Measurements from ENCODE around the gene SBF1. TPM values are rescaled to one million over a fixed set of nuclear protein-coding genes. Genes with fewer than 3 reads are reported as not detected.
A peak's percentile ranks its signal among the peaks of the same experiment; 100 is the strongest.
"Not testable (repeated sequence)": the region's sequence is repeated elsewhere in the genome, so short reads cannot be mapped to it uniquely, and the experiment has no call there.

SBF1 gene
- total RNA-seq = 10 to 100 TPM; 97.6 TPM

GRCh38 chr22:50474710-50475651 lies at the start of gene SBF1:
Gene SBF1, minus strand, starts transcription at chr22:50475035. Its CDS starts 195 bp downstream, at chr22:50474840.
- Mint-ChIP-seq H3K4me1 (peaks cover 42% of the 10 kb centered on the region), H3K4me3 (peak within 1 kb of the TSS; percentile 89), H3K36me3 (ENCODE audit: low read depth) (peaks cover 2% of the 10 kb centered on the region), H3K9me3 (ENCODE audit: low read depth) (no peaks in the 10 kb centered on the region), H3K27me3 (peaks cover 3% of the 10 kb centered on the region), H3K27ac (peak within 1 kb of the TSS; percentile 83)
- ATAC-seq (peak; percentile 78), DNase-seq (peak; percentile 95)
- intact Hi-C loops (cut with DNase I, micrococcal nuclease) = loop anchor here in 1 of 2 experiments (1.0 to 5.0 kb wide), 8 partner anchors 32 to 288 kb away; partner anchors contain the start of genes CHKB, LMF2, MAPK11 and PPP6R2
- POLR2A ChIA-PET = no interaction called here
- CTCF ChIA-PET = no interaction called here

- CTCF ChIA-PET = interaction anchor here (0.7 to 5.2 kb wide), 8 partner anchors 9 to 282 kb away, joined by 4 to 76 read pairs (median 8); partner anchors contain the start of genes LMF2, NCAPH2 and SYCE3
- intact Hi-C loops (cut with DNase I, micrococcal nuclease) = no loop called here
These were observed 49.2 kb upstream of the SBF1 start for GRCh38 chr22:50523806-50524675.

GRCh38 chr22:50523458-50523805 lies 48.6 kb upstream of the SBF1 start:
- ATAC-seq (no peak), DNase-seq (no peak)
- CTCF ChIA-PET = interaction anchor here (1.2 kb wide), 1 partner anchor 98 kb away, joined by 4 read pairs; no protein-coding TSS in a partner anchor
- POLR2A ChIA-PET = interaction anchor here (0.6 to 3.1 kb wide), 3 partner anchors 15 to 268 kb away, joined by 3 to 25 read pairs (median 10); partner anchors contain the start of genes LMF2 and NCAPH2
- peaks cover 27% of the 10 kb centered on the region for H3K4me1 Mint-ChIP-seq
- intact Hi-C loops (cut with DNase I, micrococcal nuclease) = no loop called here
- H3K4me3 Mint-ChIP-seq = no peak overlapping the region
- H3K36me3 Mint-ChIP-seq (ENCODE audit: low read depth) = peaks cover 23% of the 10 kb centered on the region
- no peak overlapping the region for H3K27ac Mint-ChIP-seq
- H3K9me3 Mint-ChIP-seq (ENCODE audit: low read depth) = no peaks in the 10 kb centered on the region
- H3K27me3 Mint-ChIP-seq = no peaks in the 10 kb centered on the region

More at GRCh38 chr22:50523806-50524675, 49.2 kb upstream of the SBF1 start:
- no peaks in the 10 kb centered on the region for H3K9me3 Mint-ChIP-seq (ENCODE audit: low read depth)
- H3K27ac Mint-ChIP-seq = peak overlapping the region; percentile 60
- DNase-seq = peak; percentile 25
- ATAC-seq = no peak
- POLR2A ChIA-PET = interaction anchor here (0.6 to 3.1 kb wide), 7 partner anchors 9 to 97 kb away, joined by 4 to 65 read pairs (median 13); partner anchors contain the start of genes LMF2 and NCAPH2
- no peaks in the 10 kb centered on the region for H3K27me3 Mint-ChIP-seq
- H3K4me1 Mint-ChIP-seq = peaks cover 33% of the 10 kb centered on the region
- H3K36me3 Mint-ChIP-seq (ENCODE audit: low read depth) = peaks cover 27% of the 10 kb centered on the region
- H3K4me3 Mint-ChIP-seq = peak overlapping the region; percentile 77

GRCh38 chr22:50522806-50523438 lies 48.1 kb upstream of the SBF1 start:
- ATAC-seq = no peak
- Mint-ChIP-seq H3K36me3 (ENCODE audit: low read depth) (peaks cover 22% of the 10 kb centered on the region), H3K27me3 (no peaks in the 10 kb centered on the region), H3K4me3 (no peak overlapping the region), H3K4me1 (peaks cover 25% of the 10 kb centered on the region), H3K9me3 (ENCODE audit: low read depth) (no peaks in the 10 kb centered on the region), H3K27ac (no peak overlapping the region)
- CTCF ChIA-PET = interaction anchor here (1.4 kb wide), 1 partner anchor 98 kb away, joined by 4 read pairs; no protein-coding TSS in a partner anchor
- POLR2A ChIA-PET = interaction anchor here (0.6 to 1.7 kb wide), 3 partner anchors 13 to 267 kb away, joined by 3 to 10 read pairs (median 4); partner anchors contain the start of genes LMF2 and NCAPH2
- intact Hi-C loops (cut with DNase I, micrococcal nuclease) = no loop called here
- peak; percentile 14 for DNase-seq

GRCh38 chr22:50522208-50522805 lies 47.5 kb upstream of the SBF1 start:
- no peak overlapping the region for H3K27ac Mint-ChIP-seq
- DNase-seq = no peak
- ATAC-seq = no peak
- H3K36me3 Mint-ChIP-seq (ENCODE audit: low read depth) = peaks cover 27% of the 10 kb centered on the region
- no peak overlapping the region for H3K4me3 Mint-ChIP-seq
- H3K4me1 Mint-ChIP-seq = peaks cover 19% of the 10 kb centered on the region
- intact Hi-C loops (cut with DNase I, micrococcal nuclease) = no loop called here
- ChIA-PET CTCF (interaction anchor here (1.4 kb wide), 1 partner anchor 98 kb away, joined by 4 read pairs; no protein-coding TSS in a partner anchor), POLR2A (interaction anchor here (1.5 to 1.7 kb wide), 2 partner anchors 13 to 14 kb away, joined by 4 to 10 read pairs; partner anchors contain the start of genes LMF2 and NCAPH2)
- no peaks in the 10 kb centered on the region for H3K27me3 Mint-ChIP-seq
- no peaks in the 10 kb centered on the region for H3K9me3 Mint-ChIP-seq (ENCODE audit: low read depth)

GRCh38 chr22:50521710-50522109 lies 46.9 kb upstream of the SBF1 start:
- Mint-ChIP-seq H3K27me3 (no peaks in the 10 kb centered on the region), H3K9me3 (ENCODE audit: low read depth) (no peaks in the 10 kb centered on the region), H3K4me3 (no peak overlapping the region), H3K4me1 (peaks cover 13% of the 10 kb centered on the region), H3K27ac (no peak overlapping the region), H3K36me3 (ENCODE audit: low read depth) (peaks cover 29% of the 10 kb centered on the region)
- DNase-seq (no peak), ATAC-seq (no peak)
- intact Hi-C loops (cut with DNase I, micrococcal nuclease) = no loop called here
- ChIA-PET CTCF (interaction anchor here (1.4 kb wide), 1 partner anchor 99 kb away, joined by 4 read pairs; no protein-coding TSS in a partner anchor), POLR2A (interaction anchor here (1.7 kb wide), 1 partner anchor 12 kb away, joined by 4 read pairs; no protein-coding TSS in a partner anchor)

- no peak overlapping the region for H3K4me3 Mint-ChIP-seq
- H3K27ac Mint-ChIP-seq = no peak overlapping the region
- no peaks in the 10 kb centered on the region for H3K27me3 Mint-ChIP-seq
- peaks cover 35% of the 10 kb centered on the region for H3K36me3 Mint-ChIP-seq (ENCODE audit: low read depth)
- intact Hi-C loops (cut with DNase I, micrococcal nuclease) = no loop called here
- H3K4me1 Mint-ChIP-seq = peaks cover 12% of the 10 kb centered on the region
- ATAC-seq = no peak
- DNase-seq = no peak
- no peaks in the 10 kb centered on the region for H3K9me3 Mint-ChIP-seq (ENCODE audit: low read depth)
- ChIA-PET POLR2A (interaction anchor here (1.7 kb wide), 1 partner anchor 11 kb away, joined by 4 read pairs; no protein-coding TSS in a partner anchor), CTCF (no interaction called here)
These were observed 46.1 kb upstream of the SBF1 start for GRCh38 chr22:50520826-50521453.

GRCh38 chr22:50520184-50520583 lies 45.3 kb upstream of the SBF1 start:
- POLR2A ChIA-PET = interaction anchor here (1.9 kb wide), 1 partner anchor 12 kb away, joined by 7 read pairs; the partner anchor contains the start of genes LMF2 and NCAPH2
- H3K9me3 Mint-ChIP-seq (ENCODE audit: low read depth); DNase-seq; CTCF ChIA-PET; H3K27ac Mint-ChIP-seq; ATAC-seq; H3K27me3 Mint-ChIP-seq; intact Hi-C loops (cut with DNase I, micrococcal nuclease); H3K4me3 Mint-ChIP-seq: not testable (repeated sequence)
- Mint-ChIP-seq H3K4me1 (peaks cover 13% of the 10 kb centered on the region), H3K36me3 (ENCODE audit: low read depth) (peaks cover 39% of the 10 kb centered on the region)

GRCh38 chr22:50519151-50519550 lies 44.3 kb upstream of the SBF1 start:
- CTCF ChIA-PET = interaction anchor here (0.6 to 1.4 kb wide), 3 partner anchors 23 to 44 kb away, joined by 3 to 5 read pairs (median 3); partner anchors contain the start of gene SYCE3

More at GRCh38 chr22:50519151-50519550, 44.3 kb upstream of the SBF1 start:
- ATAC-seq (no peak), DNase-seq (no peak)
- no peak overlapping the region for H3K4me3 Mint-ChIP-seq
- POLR2A ChIA-PET = interaction anchor here (1.9 kb wide), 1 partner anchor 11 kb away, joined by 7 read pairs; the partner anchor contains the start of genes LMF2 and NCAPH2
- intact Hi-C loops (cut with DNase I, micrococcal nuclease) = no loop called here
- H3K9me3 Mint-ChIP-seq (ENCODE audit: low read depth) = no peaks in the 10 kb centered on the region
- peaks cover 39% of the 10 kb centered on the region for H3K36me3 Mint-ChIP-seq (ENCODE audit: low read depth)
- H3K27ac Mint-ChIP-seq = no peak overlapping the region
- H3K27me3 Mint-ChIP-seq = no peaks in the 10 kb centered on the region
- peaks cover 15% of the 10 kb centered on the region for H3K4me1 Mint-ChIP-seq

Data from activated CD4-positive, alpha-beta T cell treated with anti-CD3 and anti-CD28 coated beads for 36 hours (primary cell).